ENCODE data around the gene PIAS3. TPM values are rescaled to one million over a fixed set of nuclear protein-coding genes. Genes with fewer than 3 reads are reported as not detected.
"Not testable (repeated sequence)": the region's sequence is repeated elsewhere in the genome, so short reads cannot be mapped to it uniquely, and the experiment has no call there.

Gene PIAS3
- total RNA-seq, 1 experiment from 2014 or later: 16.3 TPM

- no peak for DNase-seq (ENCODE audit: low read depth)
Measured at GRCh38 chr1:145874646-145875045, 15.8 kb upstream of the PIAS3 start.

GRCh38 chr1:145871994-145872924 lies 13.4 kb upstream of the PIAS3 start:
- DNase-seq (ENCODE audit: low read depth): no peak

- no peak for DNase-seq (ENCODE audit: low read depth)
Measured at GRCh38 chr1:145868232-145868631, 9.4 kb upstream of the PIAS3 start.

- DNase-seq (ENCODE audit: low read depth): no peak
Measured at GRCh38 chr1:145863282-145864018, 4.6 kb upstream of the PIAS3 start.

- peak; percentile 88 for DNase-seq (ENCODE audit: low read depth)
Measured at GRCh38 chr1:145859491-145860023, 676 bp upstream of the PIAS3 start.

- peak; percentile 41 for DNase-seq (ENCODE audit: low read depth)
Measured at GRCh38 chr1:145858238-145858900, 512 bp downstream of the PIAS3 start.

- DNase-seq (ENCODE audit: low read depth): no peak
Measured at GRCh38 chr1:145857170-145857569, 1.7 kb downstream of the PIAS3 start.

- no peak for DNase-seq (ENCODE audit: low read depth)
Measured at GRCh38 chr1:145855426-145855948, 3.4 kb downstream of the PIAS3 start.

GRCh38 chr1:145849356-145850160 lies 9.3 kb downstream of the PIAS3 start:
- DNase-seq (ENCODE audit: low read depth): peak; percentile 66

- DNase-seq (ENCODE audit: low read depth): no peak
Measured at GRCh38 chr1:145847827-145848226, 11.1 kb downstream of the PIAS3 start.

- peak; percentile 31 for DNase-seq (ENCODE audit: low read depth)
Measured at GRCh38 chr1:145846201-145846612, 12.7 kb downstream of the PIAS3 start.

GRCh38 chr1:145845514-145846161 lies 13.2 kb downstream of the PIAS3 start, which contains the start of gene NUDT17:
Gene NUDT17, plus strand, starts transcription at chr1:145845630. Its CDS starts 11 bp downstream, at chr1:145845641.
- peak; percentile 72 for DNase-seq (ENCODE audit: low read depth)

- no peak for DNase-seq (ENCODE audit: low read depth)
Measured at GRCh38 chr1:145845144-145845513, 13.8 kb downstream of the PIAS3 start.

GRCh38 chr1:145843031-145843430 lies 15.8 kb downstream of the PIAS3 start:
- no peak for DNase-seq (ENCODE audit: low read depth)

GRCh38 chr1:145837656-145838055 lies 21.2 kb downstream of the PIAS3 start:
- no peak for DNase-seq (ENCODE audit: low read depth)

GRCh38 chr1:145830810-145831209 lies 28.1 kb downstream of the PIAS3 start:
- not testable (repeated sequence) for DNase-seq (ENCODE audit: low read depth)

- DNase-seq (ENCODE audit: low read depth): no peak
Measured at GRCh38 chr1:145828367-145829026, 30.4 kb downstream of the PIAS3 start.

- no peak for DNase-seq (ENCODE audit: low read depth)
Measured at GRCh38 chr1:145827966-145828365, 30.9 kb downstream of the PIAS3 start.

- DNase-seq (ENCODE audit: low read depth): no peak
Measured at GRCh38 chr1:145826030-145826429, 32.9 kb downstream of the PIAS3 start.

- DNase-seq (ENCODE audit: low read depth): no peak
Measured at GRCh38 chr1:145824499-145824842, 34.4 kb downstream of the PIAS3 start.

All from RPMI7951 (cell line).